GM18909 (cell line): ENCODE data around the gene INAVA.

Experiments
- ATAC-seq: cut with Tn5 transposase; IDR thresholded peaks from one replicate; pipeline ENCODE4 v1.9.1; 2021; ENCODE audit warnings: mild to moderate bottlenecking; ENCODE audit not compliant: unreplicated experiment, poor library complexity

INAVA gene

DNA sequence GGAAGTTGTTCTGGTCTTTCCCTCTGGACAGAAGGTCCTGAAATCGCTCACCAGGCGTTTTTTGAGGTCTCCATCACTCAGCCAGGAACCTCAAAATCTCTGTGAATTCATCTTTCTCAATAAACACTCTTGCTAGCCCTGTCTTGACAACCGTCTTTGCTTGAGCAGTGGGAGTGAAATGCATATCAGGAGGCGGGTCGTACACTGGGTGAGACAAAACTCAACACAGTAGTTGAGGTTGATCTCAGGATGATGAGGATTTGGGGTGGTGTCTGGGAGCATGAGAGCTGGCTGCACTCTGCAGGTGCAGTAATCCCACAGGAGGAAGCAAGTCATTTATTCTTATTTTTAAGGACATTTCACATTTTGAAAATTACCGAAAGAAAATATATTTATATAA is 20.0 kb upstream of the INAVA start:
- no peak for ATAC-seq

DNA sequence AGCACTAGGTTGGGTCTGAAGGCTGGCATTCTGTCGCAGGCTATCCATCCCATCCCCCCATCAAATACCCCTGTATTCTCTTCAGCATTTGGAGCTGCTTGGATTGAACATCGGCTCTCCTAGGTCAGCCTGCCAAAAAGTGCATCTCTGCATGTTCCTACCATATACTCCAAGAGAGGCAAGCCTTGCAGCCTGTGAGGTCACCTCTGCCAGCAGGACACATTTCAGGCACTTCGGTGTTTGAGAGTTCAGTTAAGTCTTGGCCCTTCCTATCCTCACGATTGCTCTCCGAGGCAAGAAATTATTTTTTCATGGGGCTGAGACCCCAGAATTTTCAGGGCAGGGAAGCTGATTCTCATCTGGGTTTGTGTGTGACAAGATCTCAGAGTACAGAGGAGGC is 19.3 kb upstream of the INAVA start:
- no peak for ATAC-seq

DNA sequence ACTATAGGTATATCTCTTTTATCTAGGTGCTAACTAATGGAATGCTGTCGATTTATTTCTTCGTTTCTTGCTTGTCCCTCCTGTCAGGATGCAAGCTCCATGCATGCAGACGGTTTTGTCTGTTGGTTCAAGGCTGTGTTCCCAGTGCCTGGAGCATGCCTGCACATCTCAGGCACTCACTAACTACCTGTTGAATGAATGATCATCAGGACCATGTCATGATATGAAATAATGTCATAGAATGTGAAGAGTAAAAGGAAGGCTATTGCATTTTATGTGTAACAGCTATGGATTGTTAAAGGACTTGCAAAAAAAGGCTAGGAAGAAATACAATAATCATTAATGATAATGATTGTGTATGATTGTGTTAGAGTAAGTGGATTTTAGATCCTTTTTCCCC is 17.7 kb upstream of the INAVA start:
- ATAC-seq, result no peak

DNA sequence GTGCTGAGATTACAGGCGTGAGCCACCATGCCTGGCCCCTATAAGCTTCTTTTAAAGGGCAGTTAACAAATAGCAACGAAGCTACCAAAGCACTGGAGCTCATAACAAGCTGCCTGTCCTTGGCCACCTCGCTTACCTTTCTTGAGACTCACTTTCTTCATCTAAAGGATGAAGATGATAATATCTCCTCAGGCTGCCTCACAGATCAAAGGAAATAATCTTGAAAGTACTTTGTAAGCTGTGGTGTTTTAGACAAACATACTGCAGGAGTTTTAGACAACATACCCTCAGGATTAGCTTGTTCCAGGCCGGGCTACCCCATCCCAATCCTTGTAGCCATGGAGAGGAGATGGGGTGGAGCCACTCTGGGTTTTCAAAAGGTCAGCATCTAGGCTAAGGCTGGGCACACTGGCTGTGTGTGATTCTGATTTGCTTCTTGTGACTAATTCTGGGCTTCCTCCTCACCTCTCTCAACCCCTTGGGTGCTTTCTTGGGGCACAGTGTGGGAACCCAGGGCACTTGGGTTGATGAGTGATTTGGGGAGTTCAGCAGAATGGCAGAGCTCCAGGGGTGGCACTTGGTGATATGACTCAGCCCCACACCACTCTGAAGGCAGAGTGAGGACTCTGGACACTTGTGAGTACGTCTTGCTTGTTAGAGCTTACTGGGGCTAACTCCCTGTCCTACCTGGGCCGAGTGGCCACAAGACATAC is 16.7 kb upstream of the INAVA start:
- ATAC-seq, result peak; percentile 88

DNA sequence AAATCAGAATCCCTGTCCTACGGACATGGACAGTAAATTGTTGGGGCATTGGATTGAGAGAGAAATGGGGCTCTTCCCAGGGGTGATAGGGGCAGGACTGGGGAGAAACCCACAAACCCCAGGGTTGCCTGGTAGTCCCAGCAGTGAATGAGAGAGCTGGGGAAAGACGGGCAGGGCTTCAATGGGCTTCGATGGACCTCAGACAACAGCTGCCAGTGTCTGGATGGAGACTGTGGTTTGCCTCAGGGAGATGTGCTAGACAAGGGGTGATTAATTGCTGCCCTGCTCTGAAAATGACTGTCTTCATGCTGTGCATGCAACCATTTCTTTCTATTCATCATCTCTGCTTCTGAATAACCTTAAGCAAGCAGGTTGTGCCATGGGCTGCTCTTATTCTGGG is 14.5 kb upstream of the INAVA start:
- ATAC-seq, result peak; percentile 56

DNA sequence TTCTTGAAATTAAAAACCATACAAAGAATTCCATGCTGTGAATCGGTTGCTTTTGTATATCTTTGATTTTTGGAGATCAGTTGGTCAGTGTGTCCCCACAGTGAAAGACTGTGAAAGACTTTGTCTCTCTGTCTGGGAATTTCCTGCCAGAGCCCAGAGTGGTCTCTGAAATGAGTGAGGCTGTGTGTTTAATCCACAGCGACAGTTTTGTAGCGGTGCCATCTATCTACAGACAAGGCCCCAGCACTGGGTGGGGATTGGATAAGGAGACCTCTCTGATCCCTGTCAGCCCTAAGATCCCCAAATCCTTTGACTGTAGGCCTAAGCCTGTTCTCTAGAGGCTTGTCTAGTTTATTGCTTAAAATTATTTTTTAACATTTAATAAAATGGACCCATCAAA is 11.6 kb upstream of the INAVA start:
- ATAC-seq, result no peak

DNA sequence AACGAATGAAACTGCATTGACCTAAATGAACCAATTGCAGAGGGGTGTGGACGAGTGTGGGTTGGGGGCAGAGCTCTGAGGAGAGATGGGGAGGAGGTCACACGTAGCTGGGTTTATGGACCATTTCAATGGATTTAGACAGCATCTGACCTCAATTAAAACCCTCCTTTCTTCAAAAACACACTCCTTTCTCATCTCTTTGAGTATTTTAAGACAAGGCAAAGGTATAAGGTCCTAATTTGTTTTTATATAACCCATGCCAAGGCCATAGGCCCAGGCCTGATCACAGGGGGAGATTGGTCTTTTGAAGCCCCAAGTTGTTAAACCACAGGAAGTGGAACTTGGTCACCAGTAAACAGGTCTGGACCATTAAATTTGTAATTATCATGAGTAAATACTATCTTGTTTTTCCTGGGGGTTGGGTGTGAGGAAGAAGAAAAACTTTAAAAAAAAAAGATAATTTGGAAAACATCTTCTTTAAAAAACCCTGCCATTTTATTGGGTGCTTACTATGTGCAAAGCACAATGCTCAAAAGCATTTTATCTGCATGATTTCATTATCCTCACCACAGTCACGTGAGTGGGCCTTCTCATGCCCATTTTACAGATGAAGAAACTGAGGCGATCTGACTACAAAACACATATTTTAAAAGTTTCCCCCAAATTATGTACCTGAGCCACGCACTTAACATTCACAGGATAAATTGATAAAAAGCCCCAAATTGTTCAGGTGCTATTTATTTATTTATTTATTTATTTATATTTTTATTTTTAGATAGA is 8.9 kb upstream of the INAVA start:
- ATAC-seq, result no peak

DNA sequence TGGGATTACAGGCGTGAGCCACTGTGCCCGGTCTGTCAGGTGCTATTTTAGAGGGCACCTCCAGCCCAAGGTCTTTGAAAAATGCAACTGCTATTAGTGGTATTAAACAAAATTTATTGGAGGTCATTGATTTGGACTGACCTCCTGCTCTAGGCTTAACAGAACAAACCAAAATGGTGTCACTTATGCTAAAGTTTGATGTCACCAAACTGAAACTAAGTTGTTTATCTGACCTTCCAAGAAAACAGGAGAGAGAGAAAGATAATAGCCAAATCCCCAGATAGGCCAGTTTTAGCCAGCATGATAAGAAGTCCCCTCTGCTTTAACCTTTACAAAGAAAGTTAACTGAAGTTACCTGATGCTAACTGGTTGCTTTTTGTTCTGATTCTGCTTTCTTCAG is 8.1 kb upstream of the INAVA start:
- no peak for ATAC-seq

DNA sequence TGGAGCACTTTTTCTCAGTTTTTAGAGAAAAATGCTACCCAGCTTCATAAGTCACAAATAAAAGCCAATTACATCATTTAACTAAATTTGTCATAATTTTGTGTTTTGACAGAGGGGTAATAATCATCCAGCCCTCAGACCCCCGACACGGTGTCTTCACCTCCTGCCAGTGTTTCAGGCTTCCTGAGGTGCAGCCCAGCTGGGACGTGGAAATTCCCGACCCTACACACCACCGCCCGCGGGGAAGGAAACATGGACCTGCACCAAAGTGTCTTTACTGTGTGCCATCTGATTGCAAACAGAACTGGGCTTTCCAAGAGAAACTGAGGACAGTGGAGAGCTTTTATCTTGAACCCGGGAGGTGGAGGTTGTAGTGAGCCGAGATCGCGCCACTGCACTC is 7.7 kb upstream of the INAVA start:
- ATAC-seq, result no peak

DNA sequence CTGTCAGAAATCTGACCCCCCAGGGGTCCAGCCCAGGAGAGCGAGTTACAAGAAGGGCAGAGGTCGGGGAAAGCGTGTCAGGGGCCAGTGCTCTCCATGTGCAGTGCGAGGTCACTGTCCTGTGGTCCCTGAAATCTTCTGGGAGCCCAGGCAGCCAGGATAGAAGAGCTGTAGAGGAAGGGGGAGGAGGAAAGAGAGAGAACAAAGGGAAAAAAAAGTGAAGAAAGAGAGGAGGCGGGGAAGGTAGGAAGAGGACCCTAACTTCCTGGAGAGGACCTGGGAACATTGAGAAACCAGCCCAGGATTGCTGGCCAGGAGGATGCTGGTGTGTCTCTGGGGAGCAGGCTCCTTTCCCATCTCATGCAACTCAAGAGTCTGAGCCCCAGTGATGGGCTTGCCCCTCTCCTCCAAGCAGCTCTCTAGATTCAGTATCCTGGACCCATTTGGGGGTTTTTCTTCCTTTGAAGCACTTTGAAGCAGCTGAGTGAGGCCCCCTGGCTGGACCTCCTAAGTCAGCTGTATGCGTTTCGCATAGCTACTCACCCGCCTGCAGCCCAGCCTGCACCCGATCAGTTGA is 6.8 kb upstream of the INAVA start:
- ATAC-seq, result no peak

DNA sequence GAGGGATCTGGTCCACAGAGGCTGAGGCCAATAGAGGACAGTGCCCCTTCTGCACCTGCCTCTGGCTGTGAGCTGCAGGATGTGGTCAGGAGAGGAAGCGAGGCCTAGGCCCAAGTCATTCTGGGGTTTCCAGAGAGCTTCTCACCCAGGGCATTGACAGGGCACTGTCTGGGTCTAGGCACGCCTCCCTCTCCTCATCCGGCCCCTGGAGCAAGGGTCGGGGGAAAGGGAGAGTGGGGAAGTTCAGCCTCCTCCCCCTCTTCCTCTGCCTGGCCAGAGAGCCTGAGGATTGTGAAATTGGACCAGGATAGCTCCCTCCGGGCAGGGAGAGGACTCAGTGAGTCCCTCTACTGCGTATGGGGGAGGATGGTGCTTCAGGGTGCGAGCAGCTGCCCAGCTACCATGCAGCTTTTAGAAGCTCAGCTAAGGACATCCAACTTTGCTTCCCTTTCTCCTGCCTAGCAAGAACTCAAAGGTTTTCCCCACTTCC is 6.3 kb upstream of the INAVA start:
- ATAC-seq, result peak; percentile 90

DNA sequence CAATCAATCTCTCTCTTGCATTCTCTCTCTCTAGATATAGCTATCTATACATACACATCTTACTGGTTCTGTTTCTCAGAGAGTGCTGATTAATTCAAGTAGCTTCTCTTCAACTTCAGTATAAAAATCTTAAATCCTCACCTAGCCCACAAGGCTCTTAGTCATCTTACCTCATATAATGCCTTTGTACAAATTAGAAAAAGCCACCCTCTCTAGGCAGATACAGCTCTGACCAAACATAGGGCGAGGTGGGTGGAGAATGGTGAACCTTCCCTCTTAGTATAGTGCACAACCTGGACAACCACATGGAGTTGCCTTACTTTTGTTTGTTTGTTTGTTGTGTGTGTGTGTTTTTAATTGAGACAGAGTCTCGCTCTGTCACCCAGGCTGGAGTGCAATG is 5.1 kb upstream of the INAVA start:
- ATAC-seq, result no peak

DNA sequence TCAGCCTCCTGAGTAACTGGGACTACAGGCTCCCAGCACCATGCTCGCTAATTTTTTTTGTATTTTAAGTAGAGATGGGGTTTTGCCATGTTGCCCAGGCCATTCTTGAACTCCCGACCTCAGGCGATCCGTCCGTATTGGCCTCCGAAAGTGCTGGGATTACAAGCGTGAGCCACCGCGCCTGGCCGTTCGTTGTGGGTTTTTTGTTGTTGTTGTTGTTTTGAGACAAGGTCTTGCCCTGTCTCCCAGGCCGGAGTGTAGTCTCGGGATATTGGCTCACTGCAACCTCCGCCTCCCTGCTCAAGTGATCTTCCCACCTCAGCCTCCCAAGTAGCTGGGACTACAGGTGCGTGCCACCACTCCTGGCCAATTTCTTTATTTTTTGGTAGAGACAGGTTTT is 4.7 kb upstream of the INAVA start:
- no peak for ATAC-seq

DNA sequence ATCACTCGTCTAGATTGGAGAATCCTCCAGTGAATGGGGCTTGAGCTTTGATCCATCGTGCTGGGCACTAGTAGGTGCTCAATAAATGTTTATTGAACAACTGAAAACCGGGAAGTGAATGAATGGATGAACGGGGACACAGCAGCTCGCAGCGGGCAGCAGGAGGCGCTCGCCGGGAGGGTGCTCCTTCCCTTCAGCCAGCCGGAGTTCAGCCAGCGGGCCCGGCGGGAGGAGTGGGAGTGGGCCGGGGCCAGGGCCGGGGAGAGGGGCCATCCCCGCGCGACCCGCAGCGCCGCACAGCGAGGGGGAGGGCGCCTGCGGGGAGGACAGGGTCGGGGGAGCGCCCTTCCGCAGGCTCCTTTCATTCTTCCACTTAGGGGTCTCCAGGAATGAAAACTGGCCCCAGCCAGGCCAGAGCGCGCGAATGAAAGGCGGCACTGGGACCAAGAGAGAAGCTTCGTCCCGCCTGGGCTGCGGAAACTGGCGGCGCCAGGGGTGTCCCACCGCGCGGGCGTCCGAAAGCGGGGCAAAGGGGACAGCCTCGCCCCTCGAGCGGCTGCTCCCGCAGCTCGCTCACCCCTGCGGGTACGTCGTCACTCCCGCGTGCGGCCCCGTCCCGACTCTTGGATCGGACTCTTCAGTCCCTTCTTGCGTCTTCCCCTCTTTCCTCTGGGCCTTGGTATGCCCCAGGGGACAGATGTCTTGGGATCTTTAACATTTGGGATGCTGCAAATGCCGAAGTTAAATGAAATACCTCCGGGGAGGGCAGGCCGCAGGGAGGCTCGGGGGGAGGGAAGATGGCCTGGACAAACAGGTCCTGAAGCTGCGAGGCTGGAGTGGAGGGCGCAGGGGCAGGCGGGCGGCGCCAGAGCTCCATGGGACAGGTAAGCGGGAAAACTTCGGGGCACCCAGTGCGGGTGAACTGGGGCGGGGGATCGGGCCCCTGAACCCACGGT is 3.6 kb upstream of the INAVA start:
- ATAC-seq, result no peak

DNA sequence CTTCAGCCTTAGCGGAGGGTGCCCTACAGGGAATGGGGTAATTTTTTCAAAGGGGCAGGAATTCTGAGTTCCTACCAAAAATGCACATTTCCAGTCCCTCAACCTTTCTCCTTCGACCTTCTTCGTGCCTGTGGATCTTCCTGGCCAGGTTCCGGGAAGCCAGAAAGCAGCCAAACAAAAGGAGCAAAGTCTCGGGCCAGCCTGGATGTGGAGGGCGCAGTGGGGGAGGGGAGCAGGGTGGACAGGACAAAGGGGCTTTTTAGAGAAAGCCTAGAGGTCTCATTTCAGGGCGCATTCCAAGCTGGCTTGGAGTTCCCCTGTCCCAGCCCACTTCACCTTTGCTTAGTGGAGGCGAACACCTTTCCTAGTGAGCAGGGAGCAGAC is 2.9 kb upstream of the INAVA start:
- ATAC-seq, result no peak

DNA sequence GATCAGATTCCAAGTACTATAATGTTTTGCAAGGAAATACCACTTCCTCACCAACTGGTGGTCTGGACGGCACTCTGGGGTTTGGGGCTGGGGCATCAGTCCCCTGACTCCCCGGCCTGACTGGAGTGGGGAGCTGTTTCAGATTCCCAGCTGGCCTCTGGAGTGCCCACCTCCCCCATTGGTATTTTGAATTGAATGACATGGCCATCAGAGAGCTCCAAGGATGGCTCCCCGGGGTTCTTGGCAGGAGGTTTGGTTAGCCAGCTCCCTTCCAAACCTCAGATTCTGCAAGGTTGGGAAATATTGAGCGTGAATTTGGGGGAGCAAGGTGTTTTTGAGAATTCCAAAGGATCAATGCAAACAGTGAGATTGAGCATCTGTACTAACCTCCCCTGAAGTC is 2.2 kb upstream of the INAVA start:
- no peak for ATAC-seq

DNA sequence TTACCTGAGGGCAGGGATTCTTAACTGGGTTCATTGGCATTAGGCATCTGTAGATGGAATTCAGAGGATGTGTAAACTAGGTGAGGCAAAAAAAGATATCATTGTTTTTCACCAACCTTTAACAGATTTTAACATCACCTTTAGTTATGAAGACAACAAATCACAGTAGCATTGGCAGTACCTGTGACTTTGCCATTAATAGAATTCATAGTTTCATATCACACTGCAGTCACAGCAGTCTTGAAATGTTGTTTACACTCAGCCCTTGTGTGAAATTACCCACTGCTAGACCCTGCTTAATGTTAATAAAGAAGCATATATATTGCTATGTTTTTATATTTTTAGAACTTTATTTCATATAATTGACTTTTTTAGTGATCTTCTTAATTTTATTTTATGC is 1.7 kb upstream of the INAVA start:
- no peak for ATAC-seq

DNA sequence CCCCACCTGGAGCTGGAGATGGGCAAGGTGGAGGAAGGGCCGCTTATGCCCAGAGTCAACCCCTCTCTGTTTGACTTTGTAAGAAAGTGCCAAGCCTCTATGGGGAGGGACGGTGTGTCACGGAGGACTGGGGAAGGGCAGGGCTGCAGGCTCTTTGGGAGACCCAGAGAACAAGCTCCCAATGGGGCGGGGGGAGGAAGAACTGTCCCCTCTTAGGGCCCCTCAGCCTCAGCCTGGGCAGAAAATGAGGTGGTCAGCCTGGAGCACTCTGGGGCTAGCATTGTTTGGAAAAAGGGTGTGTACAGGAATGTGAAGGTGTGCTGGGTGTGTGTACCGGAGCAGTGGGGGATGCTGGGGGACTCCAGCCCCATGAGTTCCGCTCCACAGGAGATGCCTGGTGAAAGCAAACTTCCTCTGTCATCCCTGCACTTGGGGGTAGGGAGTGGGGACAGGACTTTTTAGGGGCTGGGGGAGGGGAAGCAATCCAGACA is 1.2 kb upstream of the INAVA start:
- ATAC-seq, result no peak

DNA sequence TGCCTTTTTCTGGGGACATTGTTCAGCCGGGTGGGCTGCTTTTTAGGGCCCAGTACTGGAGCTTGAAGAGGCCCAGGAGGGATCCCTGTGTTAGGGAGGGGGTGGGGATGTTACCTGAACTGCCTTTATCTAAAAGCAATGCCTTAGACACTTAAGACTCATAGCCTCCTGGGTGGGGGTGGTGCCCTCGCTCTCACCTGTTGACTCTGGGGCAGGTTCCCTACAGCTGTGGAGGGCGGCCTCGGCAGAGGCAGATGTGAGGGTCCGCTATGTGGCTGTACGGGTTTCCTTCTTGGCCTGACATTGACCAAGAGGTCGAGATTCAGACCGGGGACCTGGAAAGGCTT is 716 bp downstream of the INAVA start:
- ATAC-seq, result no peak

DNA sequence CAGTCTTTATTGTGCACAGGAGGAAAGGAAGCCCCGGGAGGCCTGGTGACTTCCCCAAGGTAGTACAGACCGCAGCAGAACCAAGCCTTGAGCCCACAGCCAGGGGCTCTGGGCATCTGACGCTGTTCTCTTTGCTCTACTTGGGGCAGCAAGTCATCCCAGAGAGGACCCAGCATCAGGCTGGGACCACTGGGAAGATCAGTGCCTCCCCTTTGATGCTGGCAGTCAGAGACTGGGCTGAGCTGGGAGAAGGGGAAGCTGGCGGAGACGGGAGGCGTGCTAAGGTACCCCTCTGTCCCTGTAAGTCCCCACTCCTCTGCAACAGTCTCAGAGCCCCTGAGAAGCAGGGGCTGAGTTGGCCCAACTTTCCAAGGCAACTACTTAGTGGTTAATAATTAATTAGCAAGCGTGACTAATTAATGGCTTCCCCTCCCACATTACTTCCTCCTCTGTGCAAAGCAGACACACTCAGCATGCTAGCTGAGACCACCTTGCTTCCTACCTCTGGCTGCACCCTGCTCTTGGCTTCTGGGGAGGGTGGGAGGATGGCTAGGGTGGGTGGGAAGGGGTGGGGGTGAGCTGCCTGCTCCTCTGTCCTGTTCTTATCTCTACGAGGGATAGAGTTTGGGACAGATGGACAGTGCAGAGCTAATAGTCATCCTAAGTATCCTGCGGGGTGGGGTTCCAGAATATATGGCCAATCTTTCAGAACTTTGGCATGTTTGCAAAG is 1.3 kb downstream of the INAVA start:
- ATAC-seq, result peak; percentile 64
